Osteoblast (primary cell): ENCODE data around the gene COX14. TPM values are rescaled to one million over a fixed set of nuclear protein-coding genes. Genes with fewer than 3 reads are reported as not detected.
A peak's percentile ranks its signal among the peaks of the same experiment; 100 is the strongest.
"Not testable (repeated sequence)": the region's sequence is repeated elsewhere in the genome, so short reads cannot be mapped to it uniquely, and the experiment has no call there.

Experiments used
- DNase-seq: peaks from one replicate; pipeline ENCODE4 v3.0.0; 2011; ENCODE audit warnings: low spot score, mixed read lengths; ENCODE audit not compliant: insufficient read length; ENCODE audit errors: missing footprints
- H2AFZ ChIP-seq: 2 replicates; pipeline ENCODE4 v1.6.0; 2011; ENCODE audit warnings: mild to moderate bottlenecking, low read length
- H3K27ac ChIP-seq: 2 replicates; pipeline ENCODE4 v1.5.1; 2011; ENCODE audit warnings: mild to moderate bottlenecking, low read depth, low read length, moderate library complexity
- H3K27me3 ChIP-seq: 2 replicates; pipeline ENCODE4 v1.6.0; 2012; ENCODE audit warnings: mild to moderate bottlenecking, control low read depth, inconsistent platforms, low read length, moderate library complexity; ENCODE audit not compliant: insufficient read depth
- H3K36me3 ChIP-seq: 2 replicates; pipeline ENCODE4 v1.5.1; 2011; ENCODE audit warnings: mild to moderate bottlenecking, low read length, control low read depth, moderate library complexity; ENCODE audit not compliant: insufficient read depth
- H3K4me1 ChIP-seq: 2 replicates; pipeline ENCODE4 v1.5.1; 2011; ENCODE audit warnings: mild to moderate bottlenecking, low read length, control low read depth, moderate library complexity; ENCODE audit not compliant: insufficient read depth
- H3K4me2 ChIP-seq: 2 replicates; pipeline ENCODE4 v1.6.0; 2011; ENCODE audit warnings: mild to moderate bottlenecking, low read length; ENCODE audit not compliant: insufficient read depth
- H3K4me3 ChIP-seq: fragments of 200-600 bp; sonication (generic); 3 replicates; pipeline ENCODE4 v1.5.1; 2012; ENCODE audit warnings: mild to moderate bottlenecking, low read length, inconsistent platforms; ENCODE audit not compliant: insufficient read depth
- H3K79me2 ChIP-seq: 2 replicates; pipeline ENCODE4 v1.6.0; 2012; ENCODE audit warnings: mild to moderate bottlenecking, low read length, control low read depth, inconsistent platforms; ENCODE audit not compliant: insufficient read depth
- H3K9me3 ChIP-seq: 2 replicates; pipeline ENCODE4 v1.5.1; 2011; ENCODE audit warnings: low read depth, low read length, control low read depth
- H4K20me1 ChIP-seq: 2 replicates; pipeline ENCODE4 v1.6.0; 2012; ENCODE audit warnings: mild to moderate bottlenecking, low read length, control low read depth; ENCODE audit not compliant: insufficient read depth
- total RNA-seq: library from RNA; depleted of rRNA; stranded (reverse); fragments of >200 nt; gene quantifications from 2 replicates; pipeline ENCODE4 v1.2.3, GENCODE V29; 2012
- TF ChIP-seq, protein P1 (sequence below): IDR thresholded peaks from 2 replicates; pipeline ENCODE4 v1.5.1; 2011; ENCODE audit warnings: mild to moderate bottlenecking, low read depth, low read length, moderate library complexity; ENCODE audit errors: extremely low read depth

Gene COX14
- total RNA-seq, 1 donor, result 29.0 TPM

DNA sequence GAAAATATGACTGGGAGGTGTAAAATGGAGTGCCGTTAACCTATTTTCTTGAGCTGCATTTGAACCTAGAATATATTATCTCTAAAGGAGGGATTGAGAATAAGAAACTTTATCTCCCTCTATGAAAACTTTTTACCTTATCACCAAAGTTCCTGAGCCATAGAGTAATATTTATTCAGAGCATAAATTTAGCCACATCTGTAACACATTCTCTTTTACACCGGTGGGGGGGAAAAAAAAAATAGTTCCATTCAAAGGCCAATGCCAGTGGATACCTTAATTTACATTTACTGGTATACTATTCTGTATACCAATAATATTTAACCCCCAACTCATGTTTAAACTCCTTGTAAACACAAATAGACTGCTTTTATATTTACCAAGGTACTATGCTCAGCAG, 33.4 kb downstream of the COX14 start:
- TF ChIP-seq, protein P1, sequence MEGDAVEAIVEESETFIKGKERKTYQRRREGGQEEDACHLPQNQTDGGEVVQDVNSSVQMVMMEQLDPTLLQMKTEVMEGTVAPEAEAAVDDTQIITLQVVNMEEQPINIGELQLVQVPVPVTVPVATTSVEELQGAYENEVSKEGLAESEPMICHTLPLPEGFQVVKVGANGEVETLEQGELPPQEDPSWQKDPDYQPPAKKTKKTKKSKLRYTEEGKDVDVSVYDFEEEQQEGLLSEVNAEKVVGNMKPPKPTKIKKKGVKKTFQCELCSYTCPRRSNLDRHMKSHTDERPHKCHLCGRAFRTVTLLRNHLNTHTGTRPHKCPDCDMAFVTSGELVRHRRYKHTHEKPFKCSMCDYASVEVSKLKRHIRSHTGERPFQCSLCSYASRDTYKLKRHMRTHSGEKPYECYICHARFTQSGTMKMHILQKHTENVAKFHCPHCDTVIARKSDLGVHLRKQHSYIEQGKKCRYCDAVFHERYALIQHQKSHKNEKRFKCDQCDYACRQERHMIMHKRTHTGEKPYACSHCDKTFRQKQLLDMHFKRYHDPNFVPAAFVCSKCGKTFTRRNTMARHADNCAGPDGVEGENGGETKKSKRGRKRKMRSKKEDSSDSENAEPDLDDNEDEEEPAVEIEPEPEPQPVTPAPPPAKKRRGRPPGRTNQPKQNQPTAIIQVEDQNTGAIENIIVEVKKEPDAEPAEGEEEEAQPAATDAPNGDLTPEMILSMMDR, result no peak
- Histone ChIP-seq H3K27ac (no peak overlapping the region), H3K27me3 (no peaks in the 10 kb centered on the region), H3K4me3 (no peak overlapping the region), H4K20me1 (peaks cover 12% of the 10 kb centered on the region), H3K36me3 (peaks cover 20% of the 10 kb centered on the region), H2AFZ (no peak overlapping the region), H3K4me1 (no peaks in the 10 kb centered on the region), H3K4me2 (no peak overlapping the region), H3K79me2 (peaks cover 67% of the 10 kb centered on the region), H3K9me3 (no peaks in the 10 kb centered on the region)
- DNase-seq, result peak; percentile 52

DNA sequence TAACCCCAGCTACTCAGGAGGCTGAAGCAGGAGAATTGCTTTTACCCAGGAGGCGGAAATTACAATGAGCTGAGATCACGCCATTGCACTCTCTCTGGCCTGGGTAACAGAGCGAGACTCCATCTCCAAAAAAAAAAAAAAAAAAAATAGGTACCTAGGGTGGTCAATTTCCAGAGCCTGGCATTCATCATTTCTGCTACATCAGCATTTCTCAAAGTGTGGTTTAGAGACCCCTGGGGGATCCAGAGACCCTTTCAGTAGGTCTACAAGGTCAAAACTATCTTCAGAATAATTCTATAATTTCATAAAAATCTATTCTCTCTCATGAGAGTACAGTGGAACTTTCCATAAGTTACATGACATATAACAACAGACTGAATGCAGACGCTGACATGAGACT, 35.2 kb downstream of the COX14 start:
- Histone ChIP-seq H2AFZ (no peak overlapping the region), H3K4me1 (peaks cover 7% of the 10 kb centered on the region), H3K36me3 (peaks cover 9% of the 10 kb centered on the region), H4K20me1 (peaks cover 29% of the 10 kb centered on the region), H3K27ac (no peak overlapping the region), H3K9me3 (no peaks in the 10 kb centered on the region), H3K4me3 (no peak overlapping the region), H3K4me2 (no peak overlapping the region), H3K79me2 (peaks cover 85% of the 10 kb centered on the region), H3K27me3 (no peaks in the 10 kb centered on the region)
- DNase-seq, result no peak
- TF ChIP-seq, protein P1, result no peak

DNA sequence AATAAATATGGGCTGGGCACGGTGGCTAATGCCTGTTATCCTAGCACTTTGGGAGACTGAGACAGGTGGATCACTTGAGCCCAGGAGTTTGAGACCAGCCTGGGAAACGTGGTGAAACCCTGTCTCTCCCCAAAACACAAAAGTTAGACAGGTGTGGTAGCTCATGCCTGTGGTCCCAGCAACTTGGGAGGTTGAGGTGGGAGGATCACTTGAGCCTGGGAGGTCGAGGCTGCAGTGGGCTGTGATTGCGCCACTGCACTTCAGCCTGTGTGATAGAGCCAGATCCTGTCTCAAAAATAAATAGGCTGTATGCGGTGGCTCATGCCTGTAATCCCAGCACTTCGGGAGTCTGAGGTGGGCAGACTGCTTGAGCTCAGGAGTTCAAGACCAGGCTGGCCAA, 36.0 kb downstream of the COX14 start:
- Histone ChIP-seq H4K20me1 (peaks cover 31% of the 10 kb centered on the region), H3K79me2 (peaks cover 85% of the 10 kb centered on the region)
- DNase-seq, H3K27ac ChIP-seq, H3K27me3 ChIP-seq, H3K36me3 ChIP-seq, H3K9me3 ChIP-seq, H2AFZ ChIP-seq, H3K4me1 ChIP-seq, H3K4me3 ChIP-seq, H3K4me2 ChIP-seq: not testable (repeated sequence)

DNA sequence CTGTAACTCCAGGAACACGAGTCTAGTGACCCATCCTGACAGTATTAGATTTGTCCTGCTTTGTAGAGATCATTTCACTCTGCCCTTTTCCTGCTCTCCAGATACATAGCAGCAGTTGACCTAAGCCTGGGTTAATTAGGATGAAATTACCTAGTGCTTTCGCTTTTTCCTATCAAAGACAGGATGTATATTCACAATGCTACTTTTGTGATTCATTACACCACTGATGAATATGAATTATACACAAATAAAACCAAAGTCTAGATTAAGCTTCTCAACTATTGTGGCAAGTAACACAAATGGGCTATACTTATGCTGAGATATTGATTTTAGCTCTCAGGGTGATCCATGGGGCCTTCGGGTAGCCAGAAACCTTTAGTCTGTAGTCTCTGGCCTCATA, 37.3 kb downstream of the COX14 start:
- Histone ChIP-seq H3K4me2 (no peak overlapping the region), H3K4me1 (peaks cover 7% of the 10 kb centered on the region), H3K79me2 (peaks cover 88% of the 10 kb centered on the region), H4K20me1 (peaks cover 27% of the 10 kb centered on the region), H3K36me3 (no peaks in the 10 kb centered on the region), H3K4me3 (no peak overlapping the region), H3K27ac (no peak overlapping the region), H3K9me3 (no peaks in the 10 kb centered on the region), H2AFZ (no peak overlapping the region), H3K27me3 (no peaks in the 10 kb centered on the region)
- TF ChIP-seq, protein P1, result no peak
- DNase-seq, result no peak
